Caki2 (cell line): ENCODE measurements around the gene GALNT6. TPM values are rescaled to one million over a fixed set of nuclear protein-coding genes. Genes with fewer than 3 reads are reported as not detected.

ENCODE experiments used
- DNase-seq: peaks from one replicate; pipeline ENCODE4 v3.0.0-alpha.2; 2015; ENCODE audit warnings: low read depth
- in situ Hi-C: cut with HindIII; loops from 2 replicates; pipeline ENCODE4 v1.10.0; 2016; ENCODE audit warnings: low sequenced_read_pairs, low pct_unique_long_range_greater_than_20kb, mixed read lengths
- total RNA-seq: library from RNA; depleted of rRNA; stranded (reverse); fragments of >200 nt; shearing (Covaris generic); gene quantifications from 2 replicates; pipeline ENCODE4 v1.2.3, GENCODE V29; 2014; ENCODE audit warnings: low replicate concordance; rRNA removed

GALNT6 gene, protein sequence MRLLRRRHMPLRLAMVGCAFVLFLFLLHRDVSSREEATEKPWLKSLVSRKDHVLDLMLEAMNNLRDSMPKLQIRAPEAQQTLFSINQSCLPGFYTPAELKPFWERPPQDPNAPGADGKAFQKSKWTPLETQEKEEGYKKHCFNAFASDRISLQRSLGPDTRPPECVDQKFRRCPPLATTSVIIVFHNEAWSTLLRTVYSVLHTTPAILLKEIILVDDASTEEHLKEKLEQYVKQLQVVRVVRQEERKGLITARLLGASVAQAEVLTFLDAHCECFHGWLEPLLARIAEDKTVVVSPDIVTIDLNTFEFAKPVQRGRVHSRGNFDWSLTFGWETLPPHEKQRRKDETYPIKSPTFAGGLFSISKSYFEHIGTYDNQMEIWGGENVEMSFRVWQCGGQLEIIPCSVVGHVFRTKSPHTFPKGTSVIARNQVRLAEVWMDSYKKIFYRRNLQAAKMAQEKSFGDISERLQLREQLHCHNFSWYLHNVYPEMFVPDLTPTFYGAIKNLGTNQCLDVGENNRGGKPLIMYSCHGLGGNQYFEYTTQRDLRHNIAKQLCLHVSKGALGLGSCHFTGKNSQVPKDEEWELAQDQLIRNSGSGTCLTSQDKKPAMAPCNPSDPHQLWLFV
- total RNA-seq, result not detected in 2 replicates

GRCh38 chr12:51391283-51392123 is at the start of gene GALNT6:
TSS of gene GALNT6 (minus strand) at chr12:51391406. CDS start at chr12:51379781, 11,625 bp downstream.
- no peak for DNase-seq
- in situ Hi-C loops, result no loop called here

DNA sequence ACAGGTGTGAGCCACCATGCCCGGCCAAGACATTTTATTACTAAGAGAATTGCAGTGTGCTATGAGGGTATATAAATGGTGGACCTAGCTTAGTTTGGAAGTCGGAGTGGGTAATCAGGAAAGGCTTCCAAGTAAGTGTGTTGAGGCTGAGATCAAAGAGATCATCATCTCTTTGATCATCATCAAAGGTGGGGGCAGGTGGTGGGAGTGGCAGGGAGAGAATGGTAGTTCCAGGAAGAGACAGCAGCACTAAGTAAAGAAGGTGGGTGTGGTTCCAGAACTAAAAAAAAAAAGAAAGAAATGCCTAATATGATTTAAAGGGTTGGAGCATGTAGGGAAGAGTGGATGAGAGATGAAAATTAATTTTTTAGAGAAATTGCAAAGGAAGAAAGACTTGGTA is 48.1 kb upstream of the GALNT6 start:
- DNase-seq, result no peak
- in situ Hi-C loops, result no loop called here

DNA sequence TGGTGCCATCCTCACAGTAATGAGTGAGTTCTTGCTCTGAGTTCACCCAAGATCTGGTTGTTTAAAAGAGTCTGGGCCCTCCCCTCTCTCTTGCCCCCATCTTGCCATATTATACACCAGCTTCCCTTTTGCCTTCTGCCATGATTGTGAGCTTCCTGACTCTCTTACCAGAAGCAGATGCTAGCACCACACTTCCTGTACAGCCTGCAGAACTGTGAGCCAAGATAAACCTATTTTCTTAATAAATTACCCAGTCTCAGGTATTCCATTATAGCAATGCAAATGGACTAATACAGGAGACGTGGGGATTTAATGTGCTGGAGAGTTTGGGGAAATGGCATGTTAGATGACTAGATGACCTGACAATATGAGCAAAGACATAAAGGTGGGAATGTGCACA is 46.2 kb upstream of the GALNT6 start:
- in situ Hi-C loops, result no loop called here
- no peak for DNase-seq

DNA sequence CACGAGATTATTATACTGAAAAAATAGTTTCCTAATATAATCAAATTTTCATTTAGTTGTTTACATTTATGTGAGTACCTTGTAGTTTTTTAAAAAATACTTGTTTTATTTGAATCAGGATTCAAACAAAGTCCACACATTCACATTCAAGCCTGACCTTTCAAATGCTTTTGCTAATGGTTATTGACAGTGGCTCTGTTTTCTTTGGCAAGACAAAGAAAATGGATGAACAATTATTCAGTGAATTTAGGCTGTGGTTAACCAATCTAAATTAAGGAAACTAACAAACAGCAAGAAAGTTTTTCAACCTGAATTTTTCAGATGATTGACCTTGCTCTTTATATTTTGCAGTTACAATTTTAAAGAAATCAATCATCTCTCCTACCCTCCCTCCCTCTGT is 43.1 kb upstream of the GALNT6 start:
- in situ Hi-C loops, result no loop called here
- DNase-seq, result peak; percentile 26

- in situ Hi-C loops, result no loop called here
- no peak for DNase-seq
Observed at GRCh38 chr12:51432921-51433320, 41.7 kb upstream of the GALNT6 start.

- DNase-seq, result no peak
- in situ Hi-C loops, result no loop called here
Observed at GRCh38 chr12:51430196-51430895, 39.1 kb upstream of the GALNT6 start.

DNA sequence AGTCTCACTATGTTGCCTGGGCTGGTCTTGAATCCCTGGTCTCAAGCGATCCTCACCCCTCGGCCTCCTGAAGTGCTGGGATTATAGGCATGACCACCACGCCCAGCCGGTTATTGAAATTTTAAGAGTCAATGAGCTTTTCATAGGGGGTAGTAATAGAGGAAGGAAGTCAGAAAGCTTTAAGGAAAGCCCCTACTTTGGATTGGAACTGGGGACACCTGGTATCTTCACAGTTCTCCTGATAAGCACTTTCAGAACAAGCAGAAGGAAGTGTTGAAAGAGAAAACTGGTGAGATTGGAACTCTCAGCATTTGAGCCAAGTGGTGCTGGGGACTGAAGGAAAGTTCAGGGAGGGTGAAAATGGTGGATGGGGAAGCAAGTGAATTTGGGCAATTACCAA is 38.5 kb upstream of the GALNT6 start:
- in situ Hi-C loops, result no loop called here

DNA sequence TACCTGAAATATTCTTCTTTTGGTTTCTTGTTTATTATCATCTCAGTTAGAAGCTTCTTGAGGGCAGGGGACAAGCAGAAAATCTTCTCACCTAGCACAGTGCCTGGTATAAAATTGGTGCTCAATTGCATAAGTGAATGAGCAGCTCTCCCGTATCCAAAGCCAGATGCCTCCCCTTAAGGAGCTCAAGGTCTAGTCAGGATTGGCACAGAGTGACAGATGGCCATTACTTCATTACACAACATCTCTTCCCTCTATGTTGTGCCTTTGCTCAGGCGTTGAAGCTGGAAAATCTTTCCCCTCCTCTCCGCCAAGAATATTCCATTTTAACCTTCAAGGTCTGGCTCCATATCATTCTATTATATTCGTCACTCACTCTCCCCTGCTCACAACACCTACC is 37.0 kb upstream of the GALNT6 start:
- in situ Hi-C loops, result no loop called here
- DNase-seq, result no peak

More for the DNA sequence above, 38.5 kb upstream of the GALNT6 start:
- no peak for DNase-seq

DNA sequence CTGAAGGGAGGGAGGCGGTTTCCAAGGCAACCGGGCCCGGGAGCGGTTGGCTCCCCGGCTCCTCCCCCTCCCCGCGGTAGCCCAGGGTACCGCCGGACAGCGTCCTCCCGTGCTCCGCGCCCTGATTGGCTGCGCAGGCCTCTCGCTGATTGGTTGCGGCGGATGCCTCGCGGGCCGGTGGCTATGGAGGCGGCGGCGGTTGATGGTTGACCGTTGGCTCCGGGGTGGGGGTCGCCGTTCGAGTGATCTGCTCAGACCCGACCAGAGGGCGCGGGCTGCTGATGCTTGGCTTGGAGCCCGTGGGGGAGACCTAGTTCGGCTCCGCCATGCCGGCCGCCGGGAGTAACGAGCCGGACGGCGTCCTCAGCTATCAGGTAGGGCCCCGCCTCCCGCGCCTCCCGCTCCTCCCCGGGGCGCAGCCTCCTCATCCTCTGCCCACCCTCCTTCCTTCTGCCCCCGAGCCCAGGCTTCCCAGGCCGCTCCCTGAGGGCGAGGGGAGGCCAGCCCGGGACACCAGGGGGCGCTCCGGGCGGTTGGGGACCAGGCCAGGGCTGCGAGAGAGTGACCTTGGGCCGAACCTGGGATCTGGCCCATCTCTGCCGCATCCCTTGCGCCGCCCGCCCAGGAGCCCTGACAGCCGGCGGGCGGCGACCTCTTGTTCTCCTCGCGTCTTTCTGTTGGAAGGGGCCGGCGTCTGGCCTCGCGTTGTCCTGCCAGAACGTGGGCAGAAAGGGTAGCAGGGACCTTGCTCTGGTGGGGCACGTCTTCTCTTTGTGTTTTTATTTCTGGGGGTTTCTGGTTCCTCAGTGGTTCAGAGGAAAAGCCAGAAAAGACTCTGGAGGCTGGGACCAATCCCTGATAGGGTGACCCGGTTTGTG is 33.7 kb upstream of the GALNT6 start, which contains the start of gene SLC4A8:
SLC4A8 (plus strand) TSS at position 170 of the 878 bp plus-strand sequence; CDS start at position 327, 157 bp downstream.
- in situ Hi-C loops, result no loop called here
- DNase-seq, result peak; percentile 97

GRCh38 chr12:51424094-51424661 is 33.0 kb upstream of the GALNT6 start:
- in situ Hi-C loops, result no loop called here
- DNase-seq, result no peak

- DNase-seq, result peak; percentile 71
- in situ Hi-C loops, result no loop called here
Observed at GRCh38 chr12:51421266-51421884, 30.2 kb upstream of the GALNT6 start.

GRCh38 chr12:51419425-51420193 is 28.4 kb upstream of the GALNT6 start:
- in situ Hi-C loops, result no loop called here
- DNase-seq, result no peak

DNA sequence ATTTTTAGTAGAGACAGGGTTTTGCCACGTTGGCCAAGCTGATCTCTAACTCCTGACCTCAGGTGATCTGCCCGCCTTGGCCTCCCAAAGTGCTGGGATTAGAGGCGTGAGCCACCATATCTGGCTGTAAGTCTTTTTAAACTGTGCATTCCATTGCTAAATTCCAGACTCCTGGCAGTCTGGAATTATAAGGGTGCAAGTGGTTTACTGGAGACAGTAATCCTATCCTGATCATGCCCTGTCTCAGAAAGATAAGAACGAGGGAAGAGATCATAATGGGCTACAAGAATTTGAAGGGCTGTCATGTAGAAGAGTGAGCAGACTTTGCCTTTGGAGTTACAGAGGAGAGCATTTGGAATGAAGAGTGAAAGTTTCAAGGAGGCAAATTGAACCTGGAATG is 26.6 kb upstream of the GALNT6 start:
- no peak for DNase-seq
- in situ Hi-C loops, result no loop called here

DNA sequence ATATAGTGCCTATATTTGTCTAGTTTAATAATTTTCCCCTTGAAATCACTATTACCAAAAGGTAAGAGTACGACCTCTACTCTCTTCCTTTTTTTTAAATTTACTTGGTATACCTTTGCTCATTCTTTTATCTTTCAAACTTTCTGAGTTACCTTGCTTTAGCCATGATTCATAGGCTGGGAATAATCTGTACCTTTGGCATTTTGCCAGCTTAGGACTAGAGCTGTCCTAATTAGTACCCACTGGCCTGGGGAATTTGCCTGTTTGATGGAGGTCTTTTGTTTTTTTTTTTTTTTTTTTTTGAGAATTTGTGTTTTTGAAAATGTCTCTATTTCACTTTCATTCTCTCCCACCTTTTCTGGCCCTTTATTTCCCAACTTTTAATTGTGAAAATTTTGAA is 24.7 kb upstream of the GALNT6 start:
- DNase-seq, result no peak
- in situ Hi-C loops, result no loop called here

GRCh38 chr12:51413791-51414190 is 22.6 kb upstream of the GALNT6 start:
- in situ Hi-C loops, result no loop called here

GRCh38 chr12:51413149-51413548 is 21.9 kb upstream of the GALNT6 start:
- no peak for DNase-seq
- in situ Hi-C loops, result no loop called here

More at GRCh38 chr12:51413791-51414190, 22.6 kb upstream of the GALNT6 start:
- DNase-seq, result no peak
